Mucosa of stomach (tissue), 1 donor: Measurements from ENCODE around the gene SLC6A17.

Experiments used
- H3K27me3 ChIP-seq: one replicate; pipeline ENCODE4 v1.7.0; 2013; ENCODE audit warnings: mild to moderate bottlenecking, low read length; ENCODE audit not compliant: control insufficient read depth, insufficient read depth
- H3K36me3 ChIP-seq: one replicate; pipeline ENCODE4 v1.7.0; 2013; ENCODE audit warnings: low read length; ENCODE audit not compliant: control insufficient read depth, insufficient read depth
- H3K4me1 ChIP-seq: one replicate; pipeline ENCODE4 v1.7.0; 2013; ENCODE audit warnings: mild to moderate bottlenecking, low read length; ENCODE audit not compliant: control insufficient read depth, insufficient read depth
- H3K4me3 ChIP-seq: one replicate; pipeline ENCODE4 v1.7.0; 2013; ENCODE audit warnings: low read length
- H3K9ac ChIP-seq: one replicate; pipeline ENCODE4 v1.7.0; 2013; ENCODE audit warnings: mild to moderate bottlenecking, low read length, moderate library complexity
- H3K9me3 ChIP-seq: one replicate; pipeline ENCODE4 v1.7.0; 2013; ENCODE audit warnings: mild to moderate bottlenecking, low read length, moderate library complexity; ENCODE audit not compliant: control insufficient read depth
- donor health status: Pancreatic carcinoma.

Gene SLC6A17

DNA sequence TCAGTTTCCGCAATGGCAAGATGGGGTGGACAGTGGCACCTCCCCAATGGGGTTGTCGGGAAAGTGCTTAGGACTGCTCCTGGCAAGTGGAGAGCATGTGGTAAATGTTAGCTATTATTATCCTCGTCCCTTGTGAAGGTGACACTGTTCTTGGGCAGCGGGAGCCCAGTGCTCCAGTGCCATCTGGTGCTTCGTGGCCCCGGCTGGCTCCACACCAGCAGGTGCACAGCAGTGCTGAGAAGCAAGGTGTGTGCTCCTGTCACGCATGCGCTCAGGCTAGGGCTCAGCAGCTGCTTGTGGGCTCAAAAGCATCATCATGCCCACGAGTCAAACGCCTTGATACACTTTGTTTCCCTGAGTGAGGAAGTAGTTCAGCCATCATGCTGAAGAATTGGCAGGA is 34.9 kb downstream of the SLC6A17 start:
- H3K27me3 ChIP-seq, result peaks cover 10% of the 10 kb centered on the region
- no peaks in the 10 kb centered on the region for H3K36me3 ChIP-seq
- H3K4me3 ChIP-seq, result no peak overlapping the region
- peaks cover 2% of the 10 kb centered on the region for H3K4me1 ChIP-seq
- no peaks in the 10 kb centered on the region for H3K9me3 ChIP-seq
- no peak overlapping the region for H3K9ac ChIP-seq

DNA sequence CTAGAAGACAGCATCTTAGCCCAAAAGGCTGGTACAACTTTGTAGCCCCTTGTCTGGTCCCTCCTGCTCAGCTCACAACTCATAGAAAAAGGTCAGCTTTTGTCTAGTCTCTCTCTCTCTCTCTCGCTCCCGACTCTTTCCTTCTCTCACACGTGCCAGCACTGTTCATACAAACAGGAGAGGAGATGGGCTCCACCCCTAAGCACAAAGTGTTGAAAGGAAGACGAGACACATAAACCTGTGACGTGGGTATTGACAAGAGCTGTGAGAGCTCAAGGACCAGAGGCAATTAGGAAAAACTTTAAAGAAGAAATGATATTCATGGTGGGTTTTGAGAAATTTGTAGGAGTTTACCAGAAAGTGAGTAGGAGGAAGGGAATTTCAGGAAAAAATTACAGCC is 36.3 kb downstream of the SLC6A17 start:
- Histone ChIP-seq H3K4me3 (no peak overlapping the region), H3K9ac (no peak overlapping the region), H3K9me3 (no peaks in the 10 kb centered on the region), H3K27me3 (peaks cover 10% of the 10 kb centered on the region), H3K4me1 (peaks cover 4% of the 10 kb centered on the region), H3K36me3 (no peaks in the 10 kb centered on the region)

DNA sequence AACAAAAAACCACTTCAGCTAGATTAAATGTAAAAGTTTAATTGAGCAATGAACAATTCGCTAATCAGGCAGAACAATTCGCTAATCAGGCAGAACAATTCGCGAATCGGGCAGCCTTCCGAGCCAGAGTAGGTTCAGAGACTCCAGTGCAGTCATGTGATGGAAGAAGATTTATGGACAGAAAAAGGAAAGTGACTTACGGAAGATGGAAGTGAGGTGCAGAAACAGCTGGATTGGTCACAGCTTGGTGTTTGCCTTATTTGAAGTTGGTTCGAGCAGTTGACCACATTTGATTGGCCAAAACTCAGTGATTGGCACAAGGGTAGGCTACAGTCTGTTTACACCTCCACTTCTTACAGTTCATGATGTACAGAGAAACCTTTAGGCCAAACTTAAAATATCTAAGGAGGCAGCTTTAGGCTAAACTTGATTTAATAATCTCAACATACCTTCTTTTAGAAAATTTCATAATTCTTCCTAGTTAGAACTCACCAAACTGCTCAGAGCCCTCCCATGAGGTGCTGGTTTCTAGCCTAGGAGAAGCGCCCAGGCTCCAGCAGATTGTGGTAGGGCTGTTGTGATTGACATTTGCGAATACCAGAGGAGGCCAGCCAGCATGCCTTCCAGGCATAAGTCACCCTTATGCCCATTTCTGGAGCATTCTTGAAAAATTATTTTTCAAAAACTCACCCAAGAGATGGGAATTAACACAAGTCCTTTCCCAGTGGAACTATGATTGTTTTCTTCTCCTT is 37.0 kb downstream of the SLC6A17 start:
- Histone ChIP-seq H3K4me3 (no peak overlapping the region), H3K9ac (no peak overlapping the region), H3K9me3 (no peaks in the 10 kb centered on the region), H3K36me3 (no peaks in the 10 kb centered on the region), H3K4me1 (peaks cover 4% of the 10 kb centered on the region), H3K27me3 (peaks cover 10% of the 10 kb centered on the region)

DNA sequence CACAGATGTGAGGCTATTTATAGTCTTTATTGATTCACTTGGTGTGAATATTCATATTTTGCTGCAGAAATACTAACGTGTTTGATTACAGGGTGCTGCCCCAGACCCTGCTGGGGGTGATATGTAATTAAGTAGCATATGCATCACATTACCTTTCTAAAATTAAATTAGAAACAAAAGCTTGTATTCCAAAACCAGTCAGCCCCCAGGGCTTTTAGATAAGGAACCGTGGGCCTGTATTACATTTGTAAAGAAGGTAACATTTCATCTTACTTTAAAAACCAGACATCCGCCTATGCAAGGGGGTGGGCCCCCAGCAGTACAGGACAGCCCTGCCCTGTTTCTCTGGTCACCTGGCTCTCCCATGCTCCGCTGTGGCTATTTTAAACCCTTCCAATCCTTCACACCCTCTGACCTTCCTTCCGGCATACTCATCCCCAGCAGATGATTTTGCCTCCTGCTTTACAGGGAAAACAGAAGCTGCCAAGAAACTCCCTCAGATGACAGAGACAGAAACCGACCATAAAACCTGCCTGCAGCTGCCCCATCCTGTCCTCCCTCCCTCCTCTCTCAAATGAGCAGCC is 37.8 kb downstream of the SLC6A17 start:
- H3K9me3 ChIP-seq, result no peaks in the 10 kb centered on the region
- H3K4me1 ChIP-seq, result peaks cover 4% of the 10 kb centered on the region
- no peak overlapping the region for H3K9ac ChIP-seq
- H3K36me3 ChIP-seq, result no peaks in the 10 kb centered on the region
- no peak overlapping the region for H3K4me3 ChIP-seq
- peaks cover 10% of the 10 kb centered on the region for H3K27me3 ChIP-seq

DNA sequence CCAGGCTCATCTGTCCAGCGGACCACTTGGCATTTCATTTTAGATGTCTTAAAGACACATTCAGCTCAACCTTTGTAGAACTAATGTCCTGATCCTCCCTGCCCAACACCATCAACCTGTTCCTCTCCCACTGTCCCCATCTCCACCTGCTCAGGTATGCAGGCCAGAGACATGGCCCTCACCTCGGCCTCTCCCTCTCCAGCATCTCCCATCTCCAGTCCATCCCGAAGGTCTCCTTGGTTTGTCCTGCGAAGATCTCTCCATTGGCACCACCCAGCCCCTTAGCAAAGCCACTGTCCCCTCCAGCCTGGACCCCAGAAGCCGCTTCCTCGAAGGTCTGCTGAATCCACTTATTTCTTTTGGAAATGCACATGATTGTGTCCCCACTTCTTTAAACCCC is 38.9 kb downstream of the SLC6A17 start:
- peaks cover 4% of the 10 kb centered on the region for H3K4me1 ChIP-seq
- H3K4me3 ChIP-seq, result no peak overlapping the region
- no peaks in the 10 kb centered on the region for H3K9me3 ChIP-seq
- H3K36me3 ChIP-seq, result no peaks in the 10 kb centered on the region
- peaks cover 10% of the 10 kb centered on the region for H3K27me3 ChIP-seq
- H3K9ac ChIP-seq, result no peak overlapping the region

DNA sequence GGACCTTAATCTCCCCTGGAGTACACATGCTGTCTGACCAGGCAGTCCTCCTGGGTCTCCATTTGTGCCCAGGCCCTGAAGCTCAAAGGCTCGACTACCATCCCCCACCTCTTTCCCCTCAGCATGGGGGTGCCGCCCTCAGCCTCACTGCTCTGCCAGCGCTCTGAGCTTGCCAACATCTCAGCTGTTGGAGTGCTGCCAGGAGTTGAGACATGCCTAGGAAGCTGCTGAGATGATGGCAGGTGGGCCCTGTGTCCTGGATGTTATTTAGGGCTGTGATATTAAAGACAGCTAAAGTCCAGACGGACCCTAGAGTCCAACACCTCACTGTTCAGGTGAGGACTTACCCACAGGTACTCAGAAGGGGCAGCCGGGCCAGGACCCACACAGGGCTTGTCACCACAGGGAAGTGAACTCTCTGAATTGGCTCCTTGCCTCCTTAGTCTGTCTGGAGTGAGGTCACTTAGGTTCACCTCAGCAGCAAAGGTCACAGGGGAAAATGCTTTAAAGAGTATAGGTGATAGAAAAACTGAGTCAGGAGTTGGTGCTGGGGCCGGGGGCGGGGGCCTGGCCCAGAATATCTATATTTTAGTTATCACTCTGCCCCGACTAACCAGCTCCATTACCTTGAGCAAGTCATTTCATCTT is 40.1 kb downstream of the SLC6A17 start:
- peaks cover 4% of the 10 kb centered on the region for H3K4me1 ChIP-seq
- no peaks in the 10 kb centered on the region for H3K36me3 ChIP-seq
- H3K27me3 ChIP-seq, result peaks cover 6% of the 10 kb centered on the region
- no peak overlapping the region for H3K4me3 ChIP-seq
- no peaks in the 10 kb centered on the region for H3K9me3 ChIP-seq
- H3K9ac ChIP-seq, result no peak overlapping the region

DNA sequence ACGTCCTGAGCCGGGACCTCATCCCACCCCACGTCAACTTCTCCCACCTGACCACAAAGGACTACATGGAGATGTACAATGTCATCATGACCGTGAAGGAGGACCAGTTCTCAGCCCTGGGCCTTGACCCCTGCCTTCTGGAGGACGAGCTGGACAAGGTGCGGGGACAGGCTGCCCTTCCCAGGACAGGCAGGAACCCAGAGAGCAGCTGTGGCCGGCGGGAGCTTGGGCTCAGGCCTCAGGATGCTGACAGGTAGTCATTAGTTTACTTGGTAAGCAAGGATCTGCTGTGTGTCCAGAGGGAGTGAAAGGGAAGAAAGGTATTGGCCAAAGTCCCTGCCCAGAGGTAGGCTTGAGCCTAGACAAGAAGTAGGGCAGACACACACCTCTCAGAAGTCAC is 42.2 kb downstream of the SLC6A17 start:
- H3K9me3 ChIP-seq, result no peaks in the 10 kb centered on the region
- H3K27me3 ChIP-seq, result peaks cover 6% of the 10 kb centered on the region
- H3K4me3 ChIP-seq, result no peak overlapping the region
- H3K36me3 ChIP-seq, result no peaks in the 10 kb centered on the region
- H3K9ac ChIP-seq, result no peak overlapping the region
- H3K4me1 ChIP-seq, result peaks cover 4% of the 10 kb centered on the region

DNA sequence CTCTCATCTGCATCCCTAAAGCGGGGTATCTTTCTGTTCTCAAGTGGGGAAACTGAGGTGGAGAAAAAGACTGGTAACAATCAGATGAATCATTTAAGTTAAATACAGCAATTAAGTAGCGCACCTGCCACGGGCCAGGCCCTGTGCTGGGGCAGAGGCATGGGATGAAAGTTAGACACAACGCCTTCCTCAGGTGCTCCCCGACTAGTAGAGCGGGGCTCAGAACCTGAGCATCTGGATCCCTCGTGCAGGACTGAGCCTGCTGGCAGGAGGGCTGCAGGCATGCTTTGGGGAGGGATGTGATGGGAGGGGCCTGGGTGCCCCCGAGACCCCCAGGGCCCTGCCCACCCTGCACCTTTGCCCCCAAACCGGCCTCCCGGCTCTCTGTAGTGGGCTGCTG is 44.9 kb downstream of the SLC6A17 start:
- Histone ChIP-seq H3K9me3 (no peaks in the 10 kb centered on the region), H3K9ac (no peak overlapping the region), H3K27me3 (no peaks in the 10 kb centered on the region), H3K4me1 (peaks cover 2% of the 10 kb centered on the region), H3K4me3 (no peak overlapping the region), H3K36me3 (no peaks in the 10 kb centered on the region)

DNA sequence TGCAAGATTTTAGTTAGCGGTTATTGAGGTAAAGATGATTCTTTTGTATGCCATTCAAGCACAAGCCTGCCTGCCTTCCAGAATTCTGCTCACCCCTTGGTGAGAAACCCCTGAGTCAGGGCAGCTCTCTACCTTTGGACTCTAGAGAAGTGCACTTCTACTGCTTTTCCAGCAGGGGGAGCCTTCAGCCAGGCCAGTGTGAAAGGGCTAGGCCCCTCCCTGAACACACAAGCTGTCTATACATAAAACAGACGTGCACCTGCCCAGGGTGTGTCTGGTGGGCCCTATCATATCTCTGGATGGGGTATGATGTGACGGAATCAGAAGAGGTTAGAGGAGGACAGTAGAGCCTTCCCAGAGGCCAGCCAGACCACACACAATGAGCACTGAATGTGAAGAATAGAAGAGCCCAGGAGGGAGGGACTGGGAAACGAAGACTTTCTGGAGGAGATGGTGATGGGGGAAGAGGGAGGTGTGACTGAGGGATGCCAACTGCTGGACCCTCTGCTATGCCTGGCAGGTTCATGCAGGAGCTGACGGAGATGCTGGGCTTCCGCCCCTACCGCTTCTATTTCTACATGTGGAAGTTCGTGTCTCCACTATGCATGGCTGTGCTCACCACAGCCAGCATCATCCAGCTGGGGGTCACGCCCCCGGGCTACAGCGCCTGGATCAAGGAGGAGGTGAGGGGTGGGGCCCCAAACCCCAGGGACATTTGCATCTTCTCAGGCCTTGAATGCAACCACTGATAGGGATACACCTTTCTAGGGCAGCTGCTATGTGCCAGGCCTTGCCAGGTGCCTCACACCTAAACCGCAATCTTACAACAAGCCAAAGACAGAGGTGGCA is 46.8 kb downstream of the SLC6A17 start:
- Histone ChIP-seq H3K4me1 (no peaks in the 10 kb centered on the region), H3K36me3 (no peaks in the 10 kb centered on the region), H3K4me3 (no peak overlapping the region), H3K9me3 (no peaks in the 10 kb centered on the region), H3K27me3 (no peaks in the 10 kb centered on the region), H3K9ac (no peak overlapping the region)

DNA sequence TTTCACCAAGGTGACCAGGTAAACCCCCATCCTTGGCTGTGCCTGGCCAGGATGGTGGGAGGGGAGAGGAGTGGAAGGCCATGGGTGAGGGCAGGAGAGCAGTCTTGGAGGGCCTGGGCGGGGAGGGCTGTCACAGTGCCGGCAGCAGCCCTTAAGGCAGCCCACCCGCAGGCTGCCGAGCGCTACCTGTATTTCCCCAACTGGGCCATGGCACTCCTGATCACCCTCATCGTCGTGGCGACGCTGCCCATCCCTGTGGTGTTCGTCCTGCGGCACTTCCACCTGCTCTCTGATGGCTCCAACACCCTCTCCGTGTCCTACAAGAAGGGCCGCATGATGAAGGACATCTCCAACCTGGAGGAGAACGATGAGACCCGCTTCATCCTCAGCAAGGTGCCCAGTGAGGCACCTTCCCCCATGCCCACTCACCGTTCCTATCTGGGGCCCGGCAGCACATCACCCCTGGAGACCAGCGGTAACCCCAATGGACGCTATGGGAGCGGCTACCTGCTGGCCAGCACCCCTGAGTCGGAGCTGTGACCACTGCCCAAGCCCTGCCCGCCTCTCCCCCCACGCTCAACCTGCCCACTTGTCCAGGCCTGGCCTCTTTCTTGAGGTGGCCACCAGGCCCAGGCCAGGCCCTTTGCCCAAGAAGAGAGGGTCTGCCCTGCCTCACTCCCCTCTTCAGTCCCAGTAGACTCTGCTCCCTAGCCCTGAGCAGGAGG is 47.8 kb downstream of the SLC6A17 start:
- Histone ChIP-seq H3K4me3 (no peak overlapping the region), H3K4me1 (peaks cover 4% of the 10 kb centered on the region), H3K9ac (no peak overlapping the region), H3K36me3 (no peaks in the 10 kb centered on the region), H3K27me3 (no peaks in the 10 kb centered on the region), H3K9me3 (no peaks in the 10 kb centered on the region)

DNA sequence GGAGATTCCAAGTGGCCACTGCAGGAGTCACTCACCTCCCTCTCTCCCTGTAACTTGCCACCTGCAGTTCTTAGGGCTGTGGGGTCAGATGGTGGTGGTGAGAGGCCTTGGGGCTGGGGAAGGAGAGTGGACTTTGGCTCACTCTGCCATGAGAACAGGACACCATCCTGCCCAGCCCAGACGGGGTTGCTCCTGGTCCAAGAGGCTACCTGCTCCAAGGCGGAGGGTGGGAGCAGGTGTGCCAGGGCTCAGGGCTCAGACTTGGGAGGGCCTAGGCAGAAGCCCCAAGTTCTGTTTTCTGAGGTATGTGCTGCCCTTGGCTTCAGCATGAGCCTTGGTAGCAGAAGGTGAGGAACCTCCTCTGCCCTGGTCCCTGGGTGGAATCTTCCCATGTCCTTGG is 48.5 kb downstream of the SLC6A17 start:
- no peak overlapping the region for H3K4me3 ChIP-seq
- H3K4me1 ChIP-seq, result peaks cover 11% of the 10 kb centered on the region
- H3K36me3 ChIP-seq, result no peaks in the 10 kb centered on the region
- H3K9ac ChIP-seq, result no peak overlapping the region
- no peaks in the 10 kb centered on the region for H3K9me3 ChIP-seq
- no peaks in the 10 kb centered on the region for H3K27me3 ChIP-seq
